PC-3 (cell line): Measurements from ENCODE around the gene SWT1.

Experiments used
- EZH2 ChIP-seq: fragments of 300-600 bp; sonication (generic); IDR thresholded peaks from one replicate; pipeline ENCODE4 v1.6.1; 2017; ENCODE audit warnings: antibody characterized with exemption, mild to moderate bottlenecking, low read length; ENCODE audit not compliant: unreplicated experiment
- EZH2phosphoT487 ChIP-seq: fragments of 300-600 bp; sonication (generic); IDR thresholded peaks from 2 replicates; pipeline ENCODE4 v1.6.1; 2018; ENCODE audit warnings: mild to moderate bottlenecking, antibody characterized with exemption, low read length, borderline replicate concordance
- TF ChIP-seq, protein P1 (sequence below): fragments of 300-600 bp; sonication (generic); conservative IDR thresholded peaks from 2 replicates; pipeline ENCODE4 v1.5.1; 2017; ENCODE audit warnings: antibody characterized with exemption, low read depth, mild to moderate bottlenecking, low read length

DNA sequence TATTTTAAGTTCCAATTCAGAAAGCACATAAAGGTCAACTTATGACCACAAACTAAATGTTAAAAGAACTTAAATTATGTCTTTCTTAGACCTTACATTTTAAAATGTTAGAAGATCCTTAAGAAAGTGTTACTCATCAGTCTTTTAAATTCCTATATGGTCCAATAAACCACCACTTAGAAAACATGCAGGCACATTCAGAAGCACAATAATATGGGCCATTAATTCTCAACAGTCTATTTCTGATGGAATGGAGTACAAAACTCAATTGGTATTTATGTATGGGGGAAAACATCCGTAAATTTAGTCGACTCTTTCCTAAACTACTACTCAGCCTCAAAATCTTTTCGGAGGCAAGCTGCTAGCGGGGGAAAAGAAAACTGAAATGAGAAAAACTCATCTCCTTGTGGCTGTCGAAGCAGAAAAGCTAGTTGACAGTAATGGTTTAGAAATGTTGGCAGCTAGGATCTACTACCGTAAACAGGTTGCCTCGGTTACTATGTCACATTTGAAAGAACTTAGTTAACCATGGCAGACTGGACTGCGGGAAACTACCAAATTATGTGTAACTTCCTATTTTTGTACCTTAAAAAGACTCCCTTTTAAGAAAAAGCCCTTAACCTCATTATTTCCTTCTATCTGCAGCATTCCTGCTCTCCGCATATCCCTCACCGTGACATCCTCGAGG, 1.2 kb upstream of the SWT1 start:
- TF ChIP-seq, protein P1, sequence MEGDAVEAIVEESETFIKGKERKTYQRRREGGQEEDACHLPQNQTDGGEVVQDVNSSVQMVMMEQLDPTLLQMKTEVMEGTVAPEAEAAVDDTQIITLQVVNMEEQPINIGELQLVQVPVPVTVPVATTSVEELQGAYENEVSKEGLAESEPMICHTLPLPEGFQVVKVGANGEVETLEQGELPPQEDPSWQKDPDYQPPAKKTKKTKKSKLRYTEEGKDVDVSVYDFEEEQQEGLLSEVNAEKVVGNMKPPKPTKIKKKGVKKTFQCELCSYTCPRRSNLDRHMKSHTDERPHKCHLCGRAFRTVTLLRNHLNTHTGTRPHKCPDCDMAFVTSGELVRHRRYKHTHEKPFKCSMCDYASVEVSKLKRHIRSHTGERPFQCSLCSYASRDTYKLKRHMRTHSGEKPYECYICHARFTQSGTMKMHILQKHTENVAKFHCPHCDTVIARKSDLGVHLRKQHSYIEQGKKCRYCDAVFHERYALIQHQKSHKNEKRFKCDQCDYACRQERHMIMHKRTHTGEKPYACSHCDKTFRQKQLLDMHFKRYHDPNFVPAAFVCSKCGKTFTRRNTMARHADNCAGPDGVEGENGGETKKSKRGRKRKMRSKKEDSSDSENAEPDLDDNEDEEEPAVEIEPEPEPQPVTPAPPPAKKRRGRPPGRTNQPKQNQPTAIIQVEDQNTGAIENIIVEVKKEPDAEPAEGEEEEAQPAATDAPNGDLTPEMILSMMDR = no peak
- TF ChIP-seq EZH2phosphoT487 (no peak), EZH2 (no peak)
